ENCODE results near the gene BTNL9.
"Not testable (repeated sequence)": the region's sequence is repeated elsewhere in the genome, so short reads cannot be mapped to it uniquely, and the experiment has no call there.

Gene BTNL9

DNA sequence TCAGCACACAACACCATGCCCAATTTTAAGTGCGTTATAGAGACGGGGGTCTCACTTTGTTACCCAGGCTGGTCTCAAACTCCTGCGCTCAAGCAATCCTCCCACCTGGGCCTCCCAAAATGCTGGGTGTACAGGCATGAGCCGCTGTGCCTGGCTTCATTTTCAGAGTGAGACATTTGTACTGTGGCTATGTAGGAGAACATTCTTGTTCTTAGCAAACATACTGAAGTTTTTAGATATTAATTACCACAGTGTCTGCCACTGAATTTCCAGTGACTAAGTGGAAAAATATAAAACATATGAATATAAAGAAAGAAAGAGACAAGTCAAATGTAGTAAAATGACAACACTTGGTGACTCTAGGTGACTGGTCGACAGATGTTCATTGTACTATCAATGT, 20.9 kb downstream of the BTNL9 start:
- no peak for DNase-seq (ENCODE audit: low read depth, low spot score)

DNA sequence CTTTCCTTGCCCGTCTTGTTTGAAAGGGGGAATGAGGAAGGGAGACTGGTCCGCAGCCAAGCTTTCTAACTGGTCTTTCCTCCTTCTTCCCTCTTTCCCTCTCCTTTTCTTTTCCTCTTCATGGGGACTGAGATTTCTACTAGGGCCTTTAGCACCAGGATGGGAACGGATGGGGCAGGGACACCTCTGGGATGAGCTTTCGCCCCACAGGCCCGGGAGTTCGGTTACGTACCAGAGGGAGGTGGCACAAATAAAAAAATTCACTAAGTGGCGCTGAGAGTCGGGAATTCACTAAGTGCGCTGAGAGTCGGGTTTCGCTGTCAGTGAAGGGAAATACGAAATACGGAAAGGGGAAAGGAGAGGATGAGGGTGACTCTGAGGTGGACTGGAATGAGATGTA, 21.6 kb downstream of the BTNL9 start:
- DNase-seq (ENCODE audit: low read depth, low spot score), result no peak

DNA sequence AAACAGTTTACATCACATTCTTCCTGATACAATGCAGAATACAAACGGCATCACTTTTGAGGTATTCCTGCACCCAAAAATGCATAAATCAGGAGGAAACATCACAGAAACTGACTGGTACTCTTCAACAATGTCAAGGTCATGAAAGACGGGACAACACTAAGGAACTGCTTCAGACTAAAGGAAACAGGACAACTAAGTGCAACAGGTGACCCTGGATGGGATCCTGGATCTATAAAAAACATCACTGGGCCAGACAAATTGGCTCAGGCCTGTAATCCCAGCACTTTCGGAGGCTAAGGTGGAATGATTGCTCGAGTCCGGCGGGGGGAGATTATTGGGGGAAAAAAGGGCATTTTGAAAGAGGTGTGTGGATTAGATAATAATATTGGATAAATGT, 22.6 kb downstream of the BTNL9 start:
- no peak for DNase-seq (ENCODE audit: low read depth, low spot score)

DNA sequence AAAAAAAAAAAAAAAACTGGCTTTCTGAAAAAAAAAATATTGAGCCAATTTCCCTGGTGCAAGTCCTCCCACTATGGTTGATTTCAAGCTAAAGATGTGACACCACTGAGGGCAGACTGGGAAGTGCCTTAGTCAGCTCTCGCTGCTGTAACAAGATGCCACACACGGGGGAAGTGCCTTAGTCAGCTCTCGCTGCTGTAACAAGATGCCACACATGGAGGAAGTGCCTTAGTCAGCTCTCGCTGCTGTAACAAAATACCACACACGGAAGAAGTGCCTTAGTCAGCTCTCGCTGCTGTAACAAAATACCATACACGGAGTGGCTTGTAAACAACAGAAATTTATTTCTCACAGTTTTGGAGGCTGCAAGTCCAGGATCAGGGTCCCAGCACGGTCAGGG, 23.4 kb downstream of the BTNL9 start:
- DNase-seq (ENCODE audit: low read depth, low spot score), result no peak

DNA sequence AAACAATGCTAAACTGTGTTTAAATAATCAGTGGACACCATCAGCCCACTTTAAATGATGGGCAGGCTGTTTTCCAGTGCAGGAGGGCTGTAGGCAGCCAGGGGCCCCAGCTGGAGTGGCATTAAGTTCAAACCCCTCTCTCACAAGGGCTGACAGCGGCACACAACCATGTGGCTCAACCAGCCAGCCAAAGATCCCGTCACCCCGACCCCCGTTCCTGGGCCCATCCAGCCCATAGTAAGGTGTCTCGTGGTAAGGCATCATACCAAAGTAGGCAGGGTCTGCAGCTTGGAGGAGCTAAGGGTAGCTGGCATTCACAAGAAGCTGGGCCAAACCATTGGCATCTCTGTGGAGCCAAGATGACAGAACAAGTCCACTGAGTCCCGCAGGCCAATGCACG, 24.9 kb downstream of the BTNL9 start:
- DNase-seq (ENCODE audit: low read depth, low spot score), result no peak

DNA sequence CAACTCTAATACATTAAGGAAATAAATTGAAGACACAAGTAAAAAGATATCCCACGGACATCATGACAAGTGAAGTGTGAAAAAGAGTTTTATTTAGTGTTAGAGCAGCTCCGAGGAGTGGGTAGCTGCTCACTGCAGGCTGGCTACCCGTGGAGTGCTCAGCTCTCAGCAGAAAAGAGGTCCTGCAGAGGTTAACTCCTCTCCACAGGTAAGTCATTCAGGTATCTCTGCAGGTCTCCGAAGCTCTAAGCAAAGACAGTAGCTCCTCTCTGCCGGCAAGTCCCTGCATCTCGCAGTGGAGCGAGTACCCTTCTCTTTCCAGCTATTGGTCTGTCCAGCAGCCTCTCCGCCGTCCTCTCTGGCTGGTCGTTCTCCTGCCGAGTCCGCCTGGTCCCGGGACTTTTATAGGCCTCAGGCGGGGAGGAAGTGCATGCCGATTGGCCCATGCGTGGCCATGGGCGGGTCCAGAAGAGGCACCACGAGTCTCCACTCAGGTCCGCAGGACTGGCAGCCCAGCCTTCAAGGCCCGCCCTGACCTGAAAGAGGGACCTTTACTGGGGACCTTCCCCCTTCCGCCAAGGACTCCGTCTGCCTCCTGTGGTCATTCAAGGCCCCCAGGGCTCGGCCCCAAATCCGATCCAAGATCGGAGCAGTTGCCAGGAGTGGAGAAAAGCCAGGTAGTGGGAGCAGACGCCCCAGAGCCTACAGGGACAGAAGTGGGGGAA, 29.9 kb downstream of the BTNL9 start:
- DNase-seq (ENCODE audit: low read depth, low spot score), result no peak

DNA sequence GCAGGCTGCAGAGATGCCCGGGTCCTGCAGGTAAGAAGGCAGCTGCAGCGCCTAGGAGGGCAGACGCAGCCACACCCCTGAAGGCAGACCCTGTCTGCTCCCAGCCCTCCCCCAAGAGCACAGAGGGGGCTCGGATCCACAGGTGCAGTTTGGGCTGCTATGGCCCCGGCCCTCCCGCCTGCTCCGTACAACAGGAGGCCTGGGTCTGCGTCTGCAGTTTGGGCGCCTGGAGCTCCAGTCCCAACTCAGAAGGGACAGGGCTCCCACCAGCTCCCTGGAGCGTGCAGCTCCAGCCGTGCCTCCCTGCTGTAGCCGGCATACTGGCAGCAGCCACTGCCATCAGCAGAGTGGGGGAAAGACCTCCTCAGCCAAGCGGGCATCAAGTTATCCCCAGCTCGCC, 30.5 kb downstream of the BTNL9 start:
- DNase-seq (ENCODE audit: low read depth, low spot score), result no peak

DNA sequence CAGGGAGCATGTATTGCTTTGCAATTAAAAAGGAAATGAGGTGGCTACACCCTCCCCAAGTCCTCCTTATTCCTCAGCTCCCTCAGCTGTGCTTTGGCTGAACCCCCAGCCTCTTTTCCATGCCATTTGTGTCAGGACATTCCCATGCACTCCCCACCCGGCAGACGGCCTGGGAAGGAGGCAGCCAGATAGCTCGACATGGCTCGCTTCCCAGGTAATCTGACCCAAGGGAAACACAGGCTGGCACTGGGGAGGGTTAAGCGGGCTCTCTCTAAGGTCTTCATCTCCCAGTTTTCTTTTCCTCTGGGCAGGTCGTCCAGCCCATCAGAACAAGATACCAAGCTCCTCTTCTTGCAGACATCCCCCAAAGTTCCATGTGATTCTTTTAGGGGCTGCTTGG, 31.2 kb downstream of the BTNL9 start:
- no peak for DNase-seq (ENCODE audit: low read depth, low spot score)

DNA sequence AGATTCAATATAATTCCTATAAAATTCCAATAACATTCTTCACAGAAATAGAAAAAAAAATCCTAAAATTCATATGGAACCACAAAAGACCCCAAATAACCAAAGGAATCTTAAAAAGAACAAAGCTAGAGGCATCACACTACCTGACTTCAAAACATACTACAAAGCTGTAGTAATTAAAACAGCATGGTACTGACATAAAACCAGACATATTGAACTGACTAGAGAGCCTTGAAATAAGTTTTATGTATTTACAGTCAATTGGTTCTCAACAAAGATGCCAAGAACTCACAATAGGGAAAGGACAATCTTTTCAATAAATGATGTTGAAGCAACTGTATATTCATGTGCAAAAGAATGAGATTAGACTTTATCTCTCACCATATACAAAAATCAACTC, 36.9 kb downstream of the BTNL9 start:
- no peak for DNase-seq (ENCODE audit: low read depth, low spot score)

DNA sequence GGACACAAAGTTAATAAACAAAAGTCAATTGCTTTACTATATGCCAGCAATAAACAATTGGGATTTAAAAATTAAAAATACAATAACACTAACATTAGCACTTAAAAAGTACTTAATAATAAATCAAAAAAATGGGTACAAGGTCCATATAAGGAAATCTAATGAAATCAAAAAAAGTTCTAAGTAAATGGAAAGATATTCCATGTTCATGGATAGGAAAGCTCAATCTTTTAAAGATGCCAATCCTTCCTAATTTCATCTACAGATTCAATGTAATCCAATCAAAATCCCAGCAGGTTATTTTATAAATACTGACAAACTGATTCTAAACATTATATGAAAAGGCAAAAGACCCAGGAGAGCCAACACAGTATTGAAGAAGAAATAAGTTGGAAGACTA, 41.9 kb downstream of the BTNL9 start:
- no peak for DNase-seq (ENCODE audit: low read depth, low spot score)

DNA sequence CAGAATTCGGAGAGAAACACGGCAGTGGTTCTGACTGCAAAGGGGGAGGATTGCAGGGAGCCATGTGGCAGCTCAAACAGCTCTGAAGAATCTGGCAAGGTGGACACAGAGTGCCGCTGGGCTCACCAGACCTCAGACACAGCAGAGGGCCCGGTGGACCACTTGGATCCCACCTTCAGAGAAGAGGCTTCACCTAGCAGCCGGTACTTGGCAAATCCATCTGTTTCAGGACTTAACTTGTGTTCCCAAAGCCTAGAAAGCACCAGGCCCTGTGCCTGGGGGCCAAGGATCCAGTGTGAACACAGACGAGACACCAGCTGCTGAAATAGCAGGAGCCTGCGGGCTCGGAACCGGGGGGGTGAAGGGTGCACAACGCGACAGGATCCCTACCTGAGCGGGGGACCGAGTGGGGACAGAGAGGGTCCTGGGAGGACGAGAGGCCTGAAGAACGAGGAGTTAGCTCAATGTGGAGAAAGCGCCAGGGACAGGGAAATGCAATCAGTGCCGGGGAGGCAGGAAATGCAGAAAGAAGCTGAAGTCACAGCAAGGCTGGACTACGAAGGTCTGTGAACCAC, 44.6 kb downstream of the BTNL9 start:
- DNase-seq (ENCODE audit: low read depth, low spot score), result no peak

DNA sequence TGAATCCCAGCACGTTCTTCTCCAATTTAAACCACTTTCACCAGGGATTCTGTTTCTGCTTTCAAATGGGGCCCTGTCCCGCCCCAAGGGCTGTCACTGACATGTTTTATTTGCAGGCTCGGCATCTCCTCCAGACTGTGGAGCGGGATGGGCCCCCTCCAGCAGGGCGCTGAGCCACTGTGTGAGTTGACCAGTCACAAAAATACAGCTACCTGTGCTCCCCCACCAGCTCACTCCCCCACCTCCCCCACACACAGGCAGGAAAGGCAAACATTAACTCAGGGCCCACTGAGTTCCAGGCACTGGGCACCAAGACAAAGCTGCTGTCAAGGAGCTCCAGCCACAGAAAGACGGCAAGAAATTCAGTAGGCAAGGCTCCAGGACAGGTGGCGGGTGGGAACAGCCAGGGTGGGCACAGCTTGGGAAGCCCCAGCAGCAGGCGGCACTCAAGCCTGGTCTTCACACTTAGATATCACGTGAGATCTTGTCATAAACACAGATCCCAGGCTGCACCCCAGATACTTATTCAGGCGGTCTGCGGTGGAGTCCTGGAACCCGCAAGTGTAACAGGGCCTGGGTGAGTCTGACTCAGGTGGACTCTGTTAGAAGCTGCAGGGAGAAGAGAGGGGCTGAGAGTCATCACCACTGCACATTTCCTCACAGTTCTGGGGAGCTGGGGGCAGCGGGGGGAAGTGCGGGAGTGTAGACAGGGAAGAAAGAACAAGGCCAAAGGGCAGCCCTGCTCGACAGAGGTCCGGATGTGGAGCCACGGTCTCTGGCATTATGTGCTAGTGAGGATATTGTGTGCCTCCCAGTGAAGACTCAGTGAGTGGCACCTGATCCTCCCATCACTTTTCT, 46.2 kb downstream of the BTNL9 start:
- no peak for DNase-seq (ENCODE audit: low read depth, low spot score)

DNA sequence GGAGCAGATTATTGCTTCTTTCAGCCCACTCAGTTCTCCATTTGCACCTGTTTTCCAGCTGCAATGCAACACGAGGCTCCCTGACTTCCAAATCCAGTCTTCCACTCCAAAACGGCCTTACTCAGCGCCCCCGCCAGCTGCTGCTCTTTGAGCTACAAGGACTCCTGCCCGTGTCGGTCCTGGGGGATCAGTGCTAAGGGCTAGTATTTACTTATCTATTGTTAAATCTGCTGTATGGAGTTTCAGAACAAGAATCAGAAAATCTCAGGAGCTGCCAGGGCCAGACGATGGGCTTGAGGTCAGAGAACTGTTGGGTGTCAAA, 46.8 kb downstream of the BTNL9 start:
- no peak for DNase-seq (ENCODE audit: low read depth, low spot score)

DNA sequence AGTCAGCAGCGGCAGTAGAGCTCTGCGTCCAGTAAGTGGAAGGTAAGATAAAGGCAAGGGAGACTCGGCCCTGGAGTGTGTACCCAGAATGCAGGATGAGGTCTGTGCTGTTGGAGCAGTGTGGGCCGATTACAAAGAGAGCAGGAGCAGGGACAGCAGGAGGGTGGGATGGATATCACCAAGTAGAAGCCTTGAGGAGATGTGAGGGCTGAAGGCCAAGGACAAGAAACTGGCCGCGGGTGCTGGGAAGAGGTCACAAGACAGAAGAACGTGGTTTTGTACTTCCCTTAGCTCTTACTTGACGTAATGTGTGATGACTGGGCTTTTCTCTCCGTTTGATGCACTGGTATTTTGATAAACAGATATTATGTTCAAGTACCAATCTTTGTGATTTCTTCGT, 47.2 kb downstream of the BTNL9 start:
- DNase-seq (ENCODE audit: low read depth, low spot score), result no peak

DNA sequence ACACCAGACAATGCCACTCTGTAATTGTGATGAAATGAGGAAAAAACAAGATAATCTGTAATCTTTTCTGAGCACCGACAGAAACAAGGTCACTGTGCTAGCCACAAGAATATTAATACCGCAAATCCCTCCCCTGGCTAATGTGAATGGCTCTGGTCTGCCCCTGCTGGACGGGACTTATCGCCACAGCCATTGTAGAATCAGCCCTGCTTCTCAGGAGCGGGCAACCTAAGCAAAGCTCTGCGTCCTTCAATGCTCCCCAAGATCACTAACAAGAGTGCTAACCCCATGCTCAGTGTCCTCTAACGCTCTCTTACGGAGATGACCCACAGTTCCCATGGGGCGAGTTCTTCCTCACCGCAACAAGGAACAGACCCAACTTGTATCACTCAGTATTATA, 48.2 kb downstream of the BTNL9 start:
- DNase-seq (ENCODE audit: low read depth, low spot score), result no peak

DNA sequence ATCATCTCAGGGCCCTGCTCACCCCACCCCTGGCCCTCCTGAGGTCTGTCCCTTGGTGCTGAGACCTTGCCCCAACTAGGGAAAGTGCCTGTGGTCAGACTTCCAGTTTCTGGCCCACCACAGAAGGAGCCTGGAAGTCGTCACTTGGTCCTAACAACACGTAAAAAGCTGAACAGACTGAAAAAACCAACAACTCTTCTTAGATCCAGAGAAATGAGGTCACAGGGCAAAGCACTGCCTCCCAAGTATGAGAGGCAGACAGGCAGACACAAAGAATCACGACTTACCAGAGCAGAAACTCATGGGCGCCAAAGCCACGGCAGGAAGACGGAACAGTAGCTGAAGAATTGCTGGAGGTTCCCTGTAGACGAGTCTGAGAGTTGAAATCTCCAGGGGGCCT, 52.4 kb downstream of the BTNL9 start:
- no peak for DNase-seq (ENCODE audit: low read depth, low spot score)

DNA sequence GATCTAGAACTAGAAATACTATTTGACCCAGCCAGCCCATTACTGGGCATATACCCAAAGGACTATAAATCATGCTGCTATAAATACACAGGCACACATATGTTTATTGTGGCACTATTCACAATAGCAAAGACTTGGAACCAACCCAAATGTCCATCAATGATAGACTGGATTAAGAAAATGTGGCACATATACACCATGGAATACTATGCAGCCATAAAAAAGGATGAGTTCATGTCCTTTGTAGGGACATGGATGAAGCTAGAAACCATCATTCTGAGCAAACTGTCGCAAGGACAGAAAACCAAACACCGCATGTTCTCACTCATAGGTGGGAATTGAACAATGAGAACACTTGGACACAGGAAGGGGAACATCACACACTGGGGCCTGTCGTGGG, 55.1 kb downstream of the BTNL9 start:
- DNase-seq (ENCODE audit: low read depth, low spot score), result not testable (repeated sequence)

DNA sequence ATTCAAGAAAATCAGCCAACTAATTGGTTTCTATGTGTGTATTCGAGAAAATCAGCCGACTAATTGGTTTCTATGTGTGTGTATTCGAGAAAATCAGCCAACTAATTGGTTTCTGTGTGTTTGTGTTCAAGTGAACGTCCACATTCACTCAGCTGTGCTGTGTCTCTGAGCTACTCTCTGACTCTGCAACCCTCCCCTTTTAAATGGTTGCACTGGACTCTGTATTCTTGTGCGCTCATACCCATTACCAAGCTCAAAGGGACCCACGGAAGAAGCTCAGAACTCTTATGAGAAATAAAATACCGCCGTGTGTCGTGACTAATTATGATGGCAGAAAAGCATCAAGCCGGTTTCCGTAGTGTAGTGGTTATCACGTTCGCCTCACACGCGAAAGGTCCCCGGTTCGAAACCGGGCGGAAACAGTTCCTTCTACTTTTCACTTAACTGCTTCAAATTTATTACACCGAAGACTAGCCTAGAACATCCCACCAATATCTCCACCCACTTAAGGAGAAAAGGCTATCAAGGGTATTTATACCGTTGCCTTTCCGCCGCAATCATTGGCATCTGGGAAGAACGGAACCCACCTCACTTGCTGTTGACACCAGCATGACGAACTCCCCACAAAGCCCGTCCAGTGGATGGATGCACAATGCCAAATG, 56.8 kb downstream of the BTNL9 start:
- DNase-seq (ENCODE audit: low read depth, low spot score), result not testable (repeated sequence)

DNA sequence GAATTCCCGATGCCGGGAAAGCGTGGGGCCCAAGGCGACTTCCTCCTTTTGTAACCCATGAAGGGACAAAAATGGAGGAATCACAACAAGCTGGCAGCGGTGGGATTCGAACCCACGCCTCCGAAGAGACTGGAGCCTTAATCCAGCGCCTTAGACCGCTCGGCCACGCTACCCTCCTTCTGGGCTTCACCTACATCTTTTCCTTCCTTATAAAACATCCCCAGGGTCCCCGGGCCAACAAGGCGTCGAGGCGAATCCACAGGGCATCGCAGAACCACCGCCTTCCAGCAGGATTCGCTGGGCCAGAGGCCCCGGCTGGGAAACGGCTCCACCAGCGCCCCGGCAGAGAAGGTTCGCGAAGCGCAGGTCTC, 57.3 kb downstream of the BTNL9 start:
- DNase-seq (ENCODE audit: low read depth, low spot score), result not testable (repeated sequence)

DNA sequence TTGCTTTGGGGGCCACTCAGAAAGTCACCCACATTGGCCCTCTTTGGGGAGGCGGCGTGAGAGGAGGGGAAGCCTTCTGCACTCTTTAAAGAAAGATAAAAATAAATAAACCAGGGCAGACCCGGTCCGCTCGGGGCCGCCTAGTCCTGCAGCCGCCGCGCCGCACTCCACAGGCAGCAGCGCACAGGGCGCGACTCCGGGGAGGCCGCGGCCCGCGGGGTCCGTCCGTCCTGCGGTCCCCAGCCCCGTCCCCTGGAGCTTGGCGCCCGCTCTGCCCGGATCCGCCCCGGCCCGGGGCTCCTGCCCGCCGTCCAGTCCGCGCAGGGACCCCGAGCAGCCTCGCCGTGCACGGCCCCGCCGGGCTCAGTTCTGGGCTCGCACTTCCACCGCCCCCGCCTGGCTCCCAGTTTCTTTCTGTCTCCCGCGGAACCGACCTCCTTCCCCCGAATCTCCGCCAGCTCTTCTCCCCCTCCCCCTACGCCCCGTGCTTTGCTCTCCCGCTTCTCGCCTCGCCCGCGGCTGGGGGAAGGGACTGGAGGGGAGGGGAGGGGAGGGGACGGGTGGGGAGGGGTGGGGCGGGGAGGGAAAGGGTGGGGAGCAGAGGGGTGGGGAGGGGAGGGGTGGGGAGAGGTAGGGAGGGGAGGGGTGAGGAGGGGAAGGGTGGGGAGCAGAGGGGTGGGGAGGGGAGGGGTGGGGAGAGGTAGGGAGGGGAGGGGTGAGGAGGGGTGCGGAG, 57.9 kb downstream of the BTNL9 start:
- DNase-seq (ENCODE audit: low read depth, low spot score), result not testable (repeated sequence)

DNA sequence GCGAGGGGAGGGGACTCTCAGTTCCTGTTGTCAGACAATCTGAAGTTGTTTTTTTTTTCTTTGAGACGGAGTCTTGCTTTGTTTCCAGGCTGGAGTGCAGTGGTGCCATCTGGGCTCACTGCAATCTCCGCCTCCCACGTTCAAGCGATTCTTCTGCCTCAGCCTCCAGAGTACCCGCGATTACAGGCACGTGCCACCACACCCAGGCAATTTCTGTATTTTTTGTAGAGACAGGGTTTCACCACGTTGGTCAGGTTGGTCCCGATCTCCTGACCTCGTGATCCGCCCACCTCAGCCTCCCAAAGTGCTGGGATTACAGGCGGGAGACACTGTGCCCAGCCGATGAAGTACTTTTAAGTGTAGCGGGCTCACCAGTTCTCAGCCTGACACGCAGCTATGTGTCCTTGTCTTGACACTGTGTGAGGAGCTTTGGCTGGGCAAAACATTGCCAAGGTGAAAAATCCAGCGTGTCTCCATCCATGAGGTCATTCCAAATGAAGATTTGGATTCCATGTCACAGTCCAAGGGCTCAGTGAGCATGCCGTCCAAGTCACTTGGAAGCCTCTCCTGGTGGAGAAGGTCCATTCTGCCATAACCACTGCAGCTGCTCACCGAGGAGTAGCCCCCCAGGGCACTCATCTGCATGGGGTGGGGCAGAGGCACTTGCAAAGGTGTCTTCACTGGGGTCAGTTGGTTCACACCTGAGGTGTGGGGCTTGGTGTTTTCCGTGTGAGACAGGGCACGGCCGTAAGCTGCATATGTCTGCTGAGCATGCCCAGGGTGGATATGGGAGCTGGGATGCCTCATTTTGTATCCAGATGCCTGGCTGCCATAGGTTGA, 58.9 kb downstream of the BTNL9 start:
- no peak for DNase-seq (ENCODE audit: low read depth, low spot score)

All from smooth muscle cell of the brain vasculature (primary cell).